HUES64 (cell line): ENCODE measurements around the gene MGLL.

Experiments used
- H3K27ac ChIP-seq: 2 replicates; pipeline ENCODE4 v1.7.0; 2013; ENCODE audit warnings: low read depth, low read length, inconsistent platforms
- H3K27me3 ChIP-seq: 2 replicates; pipeline ENCODE4 v1.6.1; 2013; ENCODE audit warnings: mild to moderate bottlenecking, low read length; ENCODE audit not compliant: insufficient read depth
- H3K36me3 ChIP-seq: 2 replicates; pipeline ENCODE4 v1.6.1; 2013; ENCODE audit warnings: mild to moderate bottlenecking, low read length; ENCODE audit not compliant: insufficient read depth
- H3K4me1 ChIP-seq: 2 replicates; pipeline ENCODE4 v1.6.1; 2013; ENCODE audit warnings: mild to moderate bottlenecking, low read length, moderate library complexity; ENCODE audit not compliant: insufficient read depth
- H3K4me3 ChIP-seq: 2 replicates; pipeline ENCODE4 v1.5.1; 2013; ENCODE audit warnings: mild to moderate bottlenecking, low read length, moderate library complexity
- H3K9ac ChIP-seq: 2 replicates; pipeline ENCODE4 v1.6.1; 2013; ENCODE audit warnings: mild to moderate bottlenecking, low read depth, low read length
- H3K9me3 ChIP-seq: 2 replicates; pipeline ENCODE4 v1.6.1; 2013; ENCODE audit warnings: low read depth, low read length; ENCODE audit not compliant: insufficient read depth
- WGBS: fragments of 150-250, 120-280 bp; methylation state at CpG from one replicate; pipeline ENCODE4 v1.1.7; 2013; ENCODE audit warnings: missing lambda C conversion rate; 5-methylcytosine and 5-hydroxymethylcytosine counted together

Gene MGLL

DNA sequence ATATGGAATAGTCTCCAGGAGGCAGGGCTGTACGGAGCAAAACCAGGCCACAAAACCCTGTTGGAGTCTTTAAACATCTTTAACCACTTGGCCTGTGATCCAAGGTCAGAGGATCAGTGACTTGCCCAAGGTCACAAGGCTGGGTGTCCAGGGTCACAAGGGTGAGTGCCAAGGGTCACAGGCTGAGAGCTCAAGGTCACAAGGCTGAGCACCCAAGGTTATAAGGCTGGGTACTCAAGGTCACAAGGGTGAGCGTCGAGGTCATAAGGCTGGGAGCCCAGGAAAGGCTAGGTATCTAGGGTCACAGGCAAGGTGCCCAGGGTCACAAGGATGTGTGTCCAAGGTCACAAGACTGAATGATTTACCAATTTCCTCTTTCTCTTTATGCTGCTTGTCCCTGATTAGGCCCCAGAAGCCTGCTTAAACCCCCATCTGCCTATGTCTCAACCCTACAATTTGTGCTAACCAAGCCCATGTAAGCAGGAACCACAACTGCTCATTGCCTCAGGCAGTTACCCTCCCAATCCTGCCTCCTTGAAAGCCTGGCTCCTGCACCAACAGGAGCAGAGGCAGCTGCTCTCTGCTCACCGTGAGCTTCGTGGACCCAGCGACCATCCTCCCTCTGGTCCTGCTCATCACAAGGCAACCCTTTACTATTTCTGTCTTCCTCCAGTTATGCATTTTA lies 51.5 kb downstream of the MGLL start:
- no peak overlapping the region for H3K4me3 ChIP-seq
- no peak overlapping the region for H3K27ac ChIP-seq
- 0 out of 2 replicates have a peak, but pooled peaks cover 7% of the 10 kb centered on the region for H3K4me1 ChIP-seq
- no peaks in the 10 kb centered on the region for H3K36me3 ChIP-seq
- H3K27me3 ChIP-seq = no peaks in the 10 kb centered on the region
- WGBS = 89% methylated on average over 6 of the region's 6 CpGs
- no peak overlapping the region for H3K9ac ChIP-seq
- no peaks in the 10 kb centered on the region for H3K9me3 ChIP-seq

DNA sequence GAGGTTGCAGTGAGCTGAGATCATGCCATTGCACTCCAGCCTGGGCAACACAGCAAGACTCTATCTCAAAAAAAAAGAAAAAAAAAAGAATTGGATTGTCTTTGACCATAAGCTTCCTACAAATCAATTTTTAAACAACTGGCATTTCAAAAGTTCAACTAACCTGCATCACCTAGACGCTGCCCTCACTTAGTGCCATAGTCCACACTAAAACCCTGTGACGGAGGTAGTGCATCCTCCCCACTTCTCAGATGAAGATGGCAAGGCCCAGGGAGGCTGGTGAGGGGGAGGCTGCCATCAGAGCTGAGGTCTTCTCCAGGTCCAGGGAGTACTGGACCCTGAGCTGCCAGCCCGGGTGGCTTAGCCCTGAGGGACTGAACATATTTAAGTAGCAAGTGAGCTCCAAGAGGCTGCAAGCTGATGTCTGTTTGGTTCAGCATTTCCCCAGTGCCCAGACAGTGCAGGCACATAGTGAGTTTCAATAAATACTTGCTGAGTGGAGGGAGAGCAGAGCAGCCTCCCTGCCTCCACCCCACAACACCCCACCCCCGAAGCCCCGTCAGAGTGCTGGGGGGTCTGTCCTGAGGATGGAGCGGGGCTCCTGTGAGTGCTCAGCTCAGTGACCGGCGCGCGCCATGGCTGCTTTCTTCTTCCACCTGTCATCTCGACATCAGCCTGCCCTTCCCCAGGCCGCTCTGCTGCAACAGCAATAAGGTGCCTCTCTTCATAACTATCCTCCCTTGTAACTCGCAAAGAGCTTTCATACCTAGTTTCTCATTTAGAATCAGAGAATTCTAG lies 52.8 kb downstream of the MGLL start:
- Histone ChIP-seq H3K27me3 (no peaks in the 10 kb centered on the region), H3K27ac (no peak overlapping the region), H3K4me3 (no peak overlapping the region), H3K36me3 (no peaks in the 10 kb centered on the region), H3K9me3 (no peaks in the 10 kb centered on the region), H3K4me1 (no peaks in the 10 kb centered on the region), H3K9ac (no peak overlapping the region)
- WGBS = 94% methylated on average over 13 of the region's 13 CpGs

DNA sequence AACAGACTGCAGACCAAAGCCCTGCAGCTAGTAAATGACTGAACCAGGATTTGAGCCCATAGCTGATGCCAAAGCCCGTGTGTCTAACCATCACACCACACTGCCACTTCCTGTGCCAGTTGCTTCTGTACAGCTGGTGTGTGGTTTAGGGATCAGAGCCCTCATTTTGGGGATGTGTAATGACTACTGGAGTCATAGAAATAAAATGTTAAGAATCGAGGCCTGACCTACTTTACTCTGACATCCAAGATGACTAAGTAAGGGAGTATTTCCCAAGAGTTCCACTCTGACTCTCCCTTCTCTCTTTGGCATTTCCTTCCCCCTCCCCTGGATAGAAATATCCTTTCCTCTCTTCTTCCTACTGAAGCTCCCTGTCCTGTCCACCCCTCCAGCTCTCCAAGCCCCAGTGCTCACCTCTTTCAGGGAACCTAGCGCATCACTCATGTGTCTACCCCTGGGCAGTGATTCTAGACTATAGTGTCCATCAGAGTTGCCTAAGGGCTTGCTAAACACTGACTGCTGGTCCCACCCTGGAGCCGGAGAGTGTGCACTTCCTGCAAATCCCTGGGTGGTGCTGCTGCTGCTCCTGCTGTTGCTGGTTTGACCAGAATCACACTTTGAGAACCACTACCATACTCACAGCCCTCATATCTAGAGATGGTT lies 53.8 kb downstream of the MGLL start:
- H3K9ac ChIP-seq = no peak overlapping the region
- 91% methylated on average over 4 of the region's 4 CpGs for WGBS
- H3K27ac ChIP-seq = no peak overlapping the region

DNA sequence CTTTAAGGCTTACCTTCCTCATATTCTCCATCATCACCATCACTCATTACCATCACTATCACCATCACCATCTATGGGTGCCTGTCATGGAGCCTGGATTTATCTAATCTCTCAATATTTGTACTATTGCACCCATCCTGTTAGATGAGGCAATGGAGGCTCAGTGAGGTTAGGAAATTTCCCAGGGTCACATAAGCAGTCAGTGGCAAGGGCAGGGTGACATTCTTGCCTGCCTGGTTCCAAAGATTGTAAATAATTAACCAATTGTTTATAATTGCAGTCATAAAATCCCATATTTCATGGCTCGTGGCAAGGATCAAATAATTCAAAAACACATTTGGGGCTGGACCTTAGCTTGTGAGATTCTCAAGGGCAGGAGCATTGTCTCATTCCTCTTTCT lies 55.2 kb downstream of the MGLL start:
- H3K9me3 ChIP-seq = no peaks in the 10 kb centered on the region
- H3K4me3 ChIP-seq = no peak overlapping the region
- no peaks in the 10 kb centered on the region for H3K4me1 ChIP-seq
- H3K27ac ChIP-seq = no peak overlapping the region
- H3K27me3 ChIP-seq = no peaks in the 10 kb centered on the region
- no peaks in the 10 kb centered on the region for H3K36me3 ChIP-seq
- 86% methylated on average over 1 of the region's 1 CpG for WGBS
- H3K9ac ChIP-seq = no peak overlapping the region

More for the DNA sequence above, 53.8 kb downstream of the MGLL start:
- Histone ChIP-seq H3K4me1 (no peaks in the 10 kb centered on the region), H3K4me3 (no peak overlapping the region), H3K27me3 (no peaks in the 10 kb centered on the region), H3K9me3 (no peaks in the 10 kb centered on the region), H3K36me3 (no peaks in the 10 kb centered on the region)

DNA sequence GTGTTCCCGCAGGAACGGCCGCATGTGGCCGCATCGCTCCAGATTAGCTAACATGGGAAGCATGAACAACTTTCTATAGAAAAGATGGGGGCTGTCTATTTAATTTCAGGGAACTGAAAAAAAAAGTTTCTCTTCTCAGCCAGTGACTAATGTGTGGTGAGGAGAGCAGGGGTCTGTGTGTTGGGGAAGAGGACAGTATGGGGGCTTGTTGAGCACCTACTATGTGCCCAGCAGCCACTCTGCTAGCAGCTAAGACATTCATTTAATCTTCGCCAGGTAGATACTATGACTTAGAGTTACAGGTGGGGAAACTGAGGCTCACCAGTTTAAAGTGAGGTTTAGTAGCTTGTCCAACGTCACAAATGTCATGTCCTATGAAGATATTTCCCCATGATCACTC lies 56.6 kb downstream of the MGLL start:
- Histone ChIP-seq H3K9ac (no peak overlapping the region), H3K27ac (no peak overlapping the region), H3K4me3 (no peak overlapping the region), H3K4me1 (no peaks in the 10 kb centered on the region), H3K27me3 (no peaks in the 10 kb centered on the region), H3K9me3 (no peaks in the 10 kb centered on the region), H3K36me3 (no peaks in the 10 kb centered on the region)
- WGBS = 95% methylated on average over 7 of the region's 7 CpGs

DNA sequence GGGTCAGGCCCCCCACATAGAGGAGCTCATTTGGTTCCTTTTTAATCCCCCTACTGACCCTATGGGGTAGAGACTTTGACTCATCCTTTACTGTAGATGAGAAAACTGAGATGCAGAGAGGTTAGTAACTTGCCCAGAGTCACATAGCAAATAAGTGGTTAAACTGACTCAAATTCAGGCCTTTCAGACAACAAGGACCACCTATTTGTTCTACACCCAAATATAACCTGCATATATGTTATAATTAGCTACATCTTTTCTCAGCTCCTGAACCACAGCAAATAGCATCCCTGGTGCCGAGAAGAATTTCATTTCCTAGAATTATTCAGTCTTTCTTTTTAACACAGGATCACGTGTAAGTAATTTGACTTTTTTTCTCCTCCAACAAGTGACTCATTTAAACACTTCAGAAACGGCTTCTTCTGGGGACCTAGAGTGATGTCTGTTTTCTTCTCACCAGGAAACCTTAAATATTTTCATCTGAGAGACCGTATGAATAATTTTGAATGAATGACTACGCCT lies 57.4 kb downstream of the MGLL start:
- H3K36me3 ChIP-seq = no peaks in the 10 kb centered on the region
- no peak overlapping the region for H3K9ac ChIP-seq
- no peaks in the 10 kb centered on the region for H3K9me3 ChIP-seq
- no peaks in the 10 kb centered on the region for H3K27me3 ChIP-seq
- 89% methylated on average over 5 of the region's 5 CpGs for WGBS
- H3K4me1 ChIP-seq = no peaks in the 10 kb centered on the region
- no peak overlapping the region for H3K4me3 ChIP-seq
- no peak overlapping the region for H3K27ac ChIP-seq

DNA sequence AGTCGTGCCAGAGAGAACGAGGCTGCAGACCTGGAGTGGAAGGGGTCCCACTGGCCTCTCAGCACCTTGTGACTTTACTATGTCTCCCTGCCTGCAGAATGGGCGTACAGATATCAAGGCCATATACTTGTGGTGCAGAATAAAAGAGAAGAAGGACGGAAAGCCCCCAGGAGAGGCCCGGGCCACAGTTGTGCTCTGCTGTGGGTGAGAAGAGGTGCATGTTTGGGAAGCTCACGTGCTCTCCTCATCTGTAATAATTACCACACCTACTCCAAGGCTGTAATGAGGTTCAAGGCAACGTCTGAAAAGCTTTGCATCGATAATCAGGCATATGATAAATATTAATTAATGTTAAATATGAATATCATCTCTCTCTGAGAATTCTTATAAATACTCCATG lies 58.0 kb downstream of the MGLL start:
- Histone ChIP-seq H3K9me3 (no peaks in the 10 kb centered on the region), H3K4me3 (no peak overlapping the region), H3K27me3 (no peaks in the 10 kb centered on the region), H3K27ac (no peak overlapping the region), H3K4me1 (no peaks in the 10 kb centered on the region), H3K9ac (no peak overlapping the region), H3K36me3 (no peaks in the 10 kb centered on the region)
- WGBS = 91% methylated on average over 5 of the region's 8 CpGs

DNA sequence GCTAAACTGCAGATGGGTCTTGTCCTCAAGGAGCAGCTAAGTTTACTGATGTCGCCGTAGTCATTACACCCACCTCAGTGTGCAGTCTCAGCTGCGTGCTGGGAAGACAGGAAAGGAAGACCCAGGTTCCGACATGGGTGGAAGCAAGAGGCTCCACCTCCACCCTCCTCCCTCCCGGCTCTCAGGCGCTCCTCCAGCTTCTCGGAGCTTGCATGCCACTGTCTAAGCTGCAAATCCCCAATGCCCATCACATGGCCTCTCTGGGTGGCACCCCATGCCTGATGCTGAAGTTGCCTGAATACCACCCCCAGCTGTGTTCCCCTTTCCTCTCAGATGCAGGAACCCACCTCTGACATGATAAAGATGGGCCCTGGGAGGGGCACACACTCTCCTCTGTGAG lies 58.5 kb downstream of the MGLL start:
- Histone ChIP-seq H3K36me3 (no peaks in the 10 kb centered on the region), H3K27ac (no peak overlapping the region), H3K9ac (no peak overlapping the region), H3K4me3 (no peak overlapping the region), H3K27me3 (no peaks in the 10 kb centered on the region), H3K9me3 (no peaks in the 10 kb centered on the region), H3K4me1 (no peaks in the 10 kb centered on the region)
- WGBS = 86% methylated on average over 7 of the region's 7 CpGs

DNA sequence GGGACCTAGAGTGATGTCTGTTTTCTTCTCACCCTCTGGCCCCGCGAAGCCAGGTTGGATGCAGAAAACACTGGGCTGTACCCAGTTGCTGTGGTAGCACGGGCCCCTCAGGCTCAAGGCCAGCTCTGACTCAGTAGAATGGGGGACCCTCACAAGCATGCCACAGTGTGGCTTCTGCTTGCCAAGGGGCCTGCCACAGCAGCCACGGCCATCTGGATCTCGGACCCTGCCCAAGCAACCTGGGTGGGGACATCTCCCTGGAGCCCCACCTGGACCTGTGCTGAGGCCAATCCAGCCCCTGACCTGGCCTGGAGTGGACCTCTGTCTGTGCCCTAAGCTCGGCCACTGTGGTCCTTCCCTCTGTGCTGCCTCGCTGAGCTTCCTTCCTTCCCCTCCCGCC lies 59.0 kb downstream of the MGLL start:
- H3K4me1 ChIP-seq = no peaks in the 10 kb centered on the region
- WGBS = 91% methylated on average over 8 of the region's 8 CpGs

DNA sequence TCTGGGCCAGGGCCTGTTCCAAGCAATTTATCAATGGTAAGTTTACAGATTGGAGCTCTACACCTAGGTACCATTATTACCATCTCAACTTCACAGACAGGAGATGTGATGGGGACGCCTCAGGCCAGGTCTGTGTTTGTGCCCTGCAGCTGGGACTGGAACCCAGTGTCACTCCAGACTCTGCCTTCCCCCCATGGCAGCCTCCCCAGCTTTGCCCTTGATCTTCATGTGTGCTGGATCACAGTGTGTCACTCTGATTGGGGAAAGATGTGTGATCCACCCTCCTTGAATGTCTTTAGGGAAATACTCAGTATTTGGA lies 59.6 kb downstream of the MGLL start:
- Histone ChIP-seq H3K27me3 (no peaks in the 10 kb centered on the region), H3K9me3 (no peaks in the 10 kb centered on the region), H3K9ac (no peak overlapping the region), H3K36me3 (no peaks in the 10 kb centered on the region), H3K27ac (no peak overlapping the region), H3K4me3 (no peak overlapping the region), H3K4me1 (no peaks in the 10 kb centered on the region)
- 87% methylated on average over 1 of the region's 1 CpG for WGBS

More for the DNA sequence above, 59.0 kb downstream of the MGLL start:
- Histone ChIP-seq H3K9me3 (no peaks in the 10 kb centered on the region), H3K4me3 (no peak overlapping the region), H3K27ac (no peak overlapping the region), H3K9ac (no peak overlapping the region), H3K27me3 (no peaks in the 10 kb centered on the region), H3K36me3 (no peaks in the 10 kb centered on the region)

DNA sequence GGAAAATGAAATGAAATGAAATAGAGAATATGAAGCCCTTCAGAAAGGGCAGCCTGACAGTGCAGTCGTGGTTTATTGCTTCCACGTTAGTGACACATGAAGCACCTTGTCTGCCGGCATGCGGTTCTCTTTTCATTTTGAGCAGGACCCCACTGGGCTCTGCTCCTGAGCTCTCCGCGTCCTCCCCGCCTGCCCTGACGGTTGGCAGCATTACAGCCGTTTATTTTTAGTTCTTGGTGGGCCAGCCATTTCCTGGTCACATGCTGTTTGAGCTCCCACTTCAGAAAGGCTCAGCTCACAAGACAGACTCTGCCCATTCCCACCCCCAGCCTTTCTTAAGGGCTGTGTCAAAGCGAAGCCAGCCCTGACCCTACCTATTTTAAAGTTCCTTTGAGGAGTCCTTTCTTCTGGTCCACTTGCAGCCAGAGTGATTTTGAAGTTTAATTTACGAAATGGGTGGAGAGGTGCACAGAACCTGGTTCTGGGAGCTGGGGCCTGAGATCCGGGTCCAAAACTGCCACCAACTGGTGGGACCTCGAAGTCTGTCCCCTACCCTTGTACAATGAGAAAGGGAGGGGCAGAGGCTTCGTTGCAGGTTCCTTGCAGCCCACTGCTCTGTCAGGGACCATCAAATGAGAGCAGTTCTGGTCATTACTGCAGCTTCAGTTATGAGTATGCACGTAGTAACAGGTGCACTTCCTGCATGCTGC lies 60.1 kb downstream of the MGLL start:
- Histone ChIP-seq H3K4me3 (no peak overlapping the region), H3K4me1 (no peaks in the 10 kb centered on the region), H3K27ac (no peak overlapping the region), H3K27me3 (no peaks in the 10 kb centered on the region), H3K9me3 (no peaks in the 10 kb centered on the region), H3K36me3 (no peaks in the 10 kb centered on the region), H3K9ac (no peak overlapping the region)
- WGBS = 75% methylated on average over 15 of the region's 15 CpGs
